Upper lobe of left lung (tissue), 6 donors: ENCODE data around the gene SNCAIP. TPM values are rescaled to one million over a fixed set of nuclear protein-coding genes. Genes with fewer than 3 reads are reported as not detected.

Experiments
- ATAC-seq, 2 donors: fragments of 200-7000 bp; cut with Tn5 transposase; one replicate each; pipeline ENCODE4 v1.9.1; 2022; ENCODE audit warnings: mild to moderate bottlenecking in 2 of 2, moderate library complexity in 2 of 2; ENCODE audit not compliant: low FRiP score in 2 of 2
- DNase-seq, 2 donors: peaks; one replicate each; pipeline ENCODE4 v3.0.0-alpha.2; 2019 to 2020
- H3K27ac ChIP-seq, 4 donors: fragments of 200-600 bp; sonication (generic); one replicate each; pipeline ENCODE4 v1.5.1; 2016 to 2019
- H3K27me3 ChIP-seq, 4 donors: fragments of 200-600 bp; sonication (generic); one replicate each; pipeline ENCODE4 v1.5.1; 2017 to 2019
- H3K36me3 ChIP-seq, 4 donors: fragments of 200-600 bp; sonication (generic); one replicate each; pipeline ENCODE4 v1.5.1; 2016 to 2019
- H3K4me1 ChIP-seq, 4 donors: fragments of 200-600 bp; sonication (generic); one replicate each; pipeline ENCODE4 v1.5.1; 2018 to 2019
- H3K4me3 ChIP-seq, 4 donors: fragments of 200-600 bp; sonication (generic); one replicate each; pipeline ENCODE4 v1.5.1; 2017 to 2019; ENCODE audit warnings: mild to moderate bottlenecking in 2 of 4, moderate library complexity in 1 of 4
- H3K9me3 ChIP-seq, 4 donors: fragments of 200-600 bp; sonication (generic); one replicate each; pipeline ENCODE4 v1.5.1; 2018 to 2019
- CTCF ChIP-seq, 6 experiments: fragments of 450-650 bp in 4 of 6; fragments of 200-600 bp in 2 of 6; sonication (generic) in 2 of 6; IDR thresholded peaks; one replicate each; pipeline ENCODE4 v1.5.1; 2016 to 2019; ENCODE audit warnings: antibody characterized with exemption in 6 of 6
- EP300 ChIP-seq, 4 donors: sonication (generic); formaldehyde crosslinking; IDR thresholded peaks; one replicate each; pipeline ENCODE4 v1.5.1; 2017; ENCODE audit warnings: antibody characterized with exemption in 4 of 4, control low read depth in 2 of 4
- POLR2A ChIP-seq, 4 donors: fragments of 450-650 bp; IDR thresholded peaks; one replicate each; pipeline ENCODE4 v1.5.1; 2016 to 2017; ENCODE audit warnings: antibody characterized with exemption in 4 of 4, mild to moderate bottlenecking in 2 of 4
- POLR2AphosphoS5 ChIP-seq, 2 donors: sonication (generic); formaldehyde crosslinking; IDR thresholded peaks; one replicate each; pipeline ENCODE4 v1.5.1; 2017; ENCODE audit warnings: antibody characterized with exemption in 2 of 2
- WGBS, 2 donors: methylation state at CpG; one replicate each; pipeline ENCODE4 v1.1.5; 2017 to 2018; 5-methylcytosine and 5-hydroxymethylcytosine counted together
- total RNA-seq, 6 donors: library from RNA; depleted of rRNA in 4 of 6; stranded (reverse); fragments of >200 nt in 4 of 6; gene quantifications; one replicate each; pipeline versions ENCODE4 v1.1.0 to v1.2.1, GENCODE V29; 2016 to 2021
- donor health status: DM: no; HTN: no; CAD: no; lungs with moderate emphysema.
- donor health status: DM: no; HTN: yes; CAD: no; lungs with severe emphysema.

Gene SNCAIP
- total RNA-seq, 6 donors from 2014 or later = 1.2 to 6.3 (median 2.3) TPM

- 73 to 88% methylated on average over 2 of the region's 2 CpGs for WGBS, 2 donors
- H3K27me3 ChIP-seq = no peaks in the 10 kb centered on the region
- H3K4me1 ChIP-seq = no peaks in the 10 kb centered on the region
- TF ChIP-seq POLR2A (IDR thresholded peaks at IDR 0.05) (no peak), EP300 (IDR thresholded peaks at IDR 0.05) (no peak), POLR2AphosphoS5 (IDR thresholded peaks at IDR 0.05) (no peak), CTCF (IDR thresholded peaks at IDR 0.05) (no peak)
- DNase-seq (peak in 1 of 2 donors; percentile 38), ATAC-seq (no peak)
- no peak overlapping the region for H3K27ac ChIP-seq
- no peaks in the 10 kb centered on the region for H3K36me3 ChIP-seq
- no peaks in the 10 kb centered on the region for H3K9me3 ChIP-seq
- H3K4me3 ChIP-seq = no peak overlapping the region
Observed at GRCh38 chr5:122319897-122320296, 7.9 kb downstream of the SNCAIP start.

- Histone ChIP-seq H3K36me3 (no peaks in the 10 kb centered on the region), H3K4me3 (no peak overlapping the region), H3K27ac (no peak overlapping the region), H3K4me1 (no peaks in the 10 kb centered on the region), H3K9me3 (no peaks in the 10 kb centered on the region), H3K27me3 (no peaks in the 10 kb centered on the region)
- TF ChIP-seq CTCF (IDR thresholded peaks at IDR 0.05) (no peak), POLR2AphosphoS5 (IDR thresholded peaks at IDR 0.05) (no peak), EP300 (IDR thresholded peaks at IDR 0.05) (no peak), POLR2A (IDR thresholded peaks at IDR 0.05) (no peak)
- no peak for ATAC-seq
- no peak for DNase-seq
- WGBS, 2 donors = 63 to 71% methylated on average over 2 of the region's 2 CpGs
Observed at GRCh38 chr5:122321921-122322320, 9.9 kb downstream of the SNCAIP start.

GRCh38 chr5:122322801-122323548, 10.9 kb downstream of the SNCAIP start:
- ATAC-seq (peak in 1 of 2 donors; percentile 31), DNase-seq (no peak)
- TF ChIP-seq CTCF (IDR thresholded peaks at IDR 0.05) (no peak), POLR2A (IDR thresholded peaks at IDR 0.05) (no peak), EP300 (IDR thresholded peaks at IDR 0.05) (no peak), POLR2AphosphoS5 (IDR thresholded peaks at IDR 0.05) (no peak)
- H3K36me3 ChIP-seq = no peaks in the 10 kb centered on the region
- H3K4me3 ChIP-seq = no peak overlapping the region
- no peaks in the 10 kb centered on the region for H3K9me3 ChIP-seq
- H3K27ac ChIP-seq = no peak overlapping the region
- no peaks in the 10 kb centered on the region for H3K27me3 ChIP-seq
- H3K4me1 ChIP-seq = no peaks in the 10 kb centered on the region
- 49 to 51% methylated on average over 7 of the region's 7 CpGs for WGBS, 2 donors

- Histone ChIP-seq H3K36me3 (no peaks in the 10 kb centered on the region), H3K4me1 (no peaks in the 10 kb centered on the region), H3K27me3 (no peaks in the 10 kb centered on the region), H3K9me3 (no peaks in the 10 kb centered on the region), H3K4me3 (no peak overlapping the region), H3K27ac (no peak overlapping the region)
- ATAC-seq = no peak
- no peak for DNase-seq
- no peak for TF ChIP-seq CTCF (IDR thresholded peaks at IDR 0.05)
- no peak for TF ChIP-seq POLR2AphosphoS5 (IDR thresholded peaks at IDR 0.05)
- TF ChIP-seq POLR2A (IDR thresholded peaks at IDR 0.05) = no peak
- TF ChIP-seq EP300 (IDR thresholded peaks at IDR 0.05) = no peak
- 79 to 84% methylated on average over 4 of the region's 4 CpGs for WGBS, 2 donors
Observed at GRCh38 chr5:122323738-122324137, 11.7 kb downstream of the SNCAIP start.

GRCh38 chr5:122327110-122327509, 15.1 kb downstream of the SNCAIP start:
- TF ChIP-seq POLR2AphosphoS5 (IDR thresholded peaks at IDR 0.05) = no peak
- no peak for TF ChIP-seq CTCF (IDR thresholded peaks at IDR 0.05)
- TF ChIP-seq EP300 (IDR thresholded peaks at IDR 0.05) = no peak
- TF ChIP-seq POLR2A (IDR thresholded peaks at IDR 0.05) = no peak
- Histone ChIP-seq H3K9me3 (no peaks in the 10 kb centered on the region), H3K36me3 (no peaks in the 10 kb centered on the region), H3K27ac (no peak overlapping the region), H3K27me3 (no peaks in the 10 kb centered on the region), H3K4me3 (no peak overlapping the region), H3K4me1 (no peaks in the 10 kb centered on the region)
- no peak for ATAC-seq
- 48 to 56% methylated on average over 2 of the region's 2 CpGs for WGBS, 2 donors
- no peak for DNase-seq
